H9 (cell line): ENCODE data around the gene THBS1. TPM values are rescaled to one million over a fixed set of nuclear protein-coding genes. Genes with fewer than 3 reads are reported as not detected.

Experiments used
- DNase-seq: peaks from one replicate; pipeline ENCODE4 v3.0.0-alpha.2; 2017
- H2AFZ ChIP-seq: one replicate; pipeline ENCODE4 v1.6.1; 2013; ENCODE audit warnings: mild to moderate bottlenecking, low read length, control low read depth, moderate library complexity
- H2AK5ac ChIP-seq: 2 replicates; pipeline ENCODE4 v1.6.1; 2013; ENCODE audit warnings: low read length, control low read depth, mixed read lengths; ENCODE audit not compliant: insufficient read length
- H2BK120ac ChIP-seq: one replicate; pipeline ENCODE4 v1.6.1; 2013; ENCODE audit warnings: low read depth, mild to moderate bottlenecking, low read length, control low read depth, inconsistent platforms; ENCODE audit not compliant: poor library complexity, severe bottlenecking
- H2BK12ac ChIP-seq: 2 replicates; pipeline ENCODE4 v1.6.1; 2013; ENCODE audit warnings: low read length, control low read depth, mixed read lengths, low read depth; ENCODE audit not compliant: insufficient read length
- H2BK15ac ChIP-seq: 2 replicates; pipeline ENCODE4 v1.6.1; 2013; ENCODE audit warnings: low read depth, low read length, control low read depth
- H2BK20ac ChIP-seq: one replicate; pipeline ENCODE4 v1.6.1; 2013; ENCODE audit warnings: low read depth, mild to moderate bottlenecking, low read length, control low read depth, inconsistent platforms; ENCODE audit not compliant: poor library complexity, severe bottlenecking
- H2BK5ac ChIP-seq: 2 replicates; pipeline ENCODE4 v1.6.1; 2013; ENCODE audit warnings: low read length, control low read depth, mixed read lengths; ENCODE audit not compliant: insufficient read length
- H3K14ac ChIP-seq: 2 replicates; pipeline ENCODE4 v1.6.1; 2013; ENCODE audit warnings: low read length, control low read depth; ENCODE audit not compliant: insufficient read depth
- H3K18ac ChIP-seq: 2 replicates; pipeline ENCODE4 v1.6.1; 2013; ENCODE audit warnings: low read depth, mild to moderate bottlenecking, mixed read lengths, low read length, control low read depth; ENCODE audit not compliant: insufficient read length
- H3K23ac ChIP-seq: 2 replicates; pipeline ENCODE4 v1.6.1; 2013; ENCODE audit warnings: low read length, control low read depth, mixed read lengths, low read depth; ENCODE audit not compliant: insufficient read length
- H3K23me2 ChIP-seq: 2 replicates; pipeline ENCODE4 v1.6.1; 2013; ENCODE audit warnings: low read depth, mild to moderate bottlenecking, mixed read lengths, low read length, control low read depth; ENCODE audit not compliant: insufficient read length, poor library complexity, severe bottlenecking
- H3K27ac ChIP-seq: 2 replicates; pipeline ENCODE4 v1.5.1; 2013; ENCODE audit warnings: low read length, control low read depth, mixed read lengths, low read depth; ENCODE audit not compliant: insufficient read length
- H3K27me3 ChIP-seq: 2 replicates; pipeline ENCODE4 v1.6.1; 2013; ENCODE audit warnings: low read length, control low read depth, inconsistent platforms; ENCODE audit not compliant: insufficient read depth
- H3K4ac ChIP-seq: 2 replicates; pipeline ENCODE4 v1.6.1; 2013; ENCODE audit warnings: low read depth, mild to moderate bottlenecking, control low read depth, inconsistent platforms, low read length, moderate library complexity
- H3K4me1 ChIP-seq: 2 replicates; pipeline ENCODE4 v1.6.1; 2013; ENCODE audit warnings: low read length, control low read depth, inconsistent platforms; ENCODE audit not compliant: insufficient read depth
- H3K4me2 ChIP-seq: 2 replicates; pipeline ENCODE4 v1.6.1; 2013; ENCODE audit warnings: low read length, control low read depth, mixed read lengths; ENCODE audit not compliant: insufficient read length, insufficient read depth
- H3K56ac ChIP-seq: 2 replicates; pipeline ENCODE4 v1.6.1; 2013; ENCODE audit warnings: low read depth, mild to moderate bottlenecking, mixed read lengths, low read length, control low read depth; ENCODE audit not compliant: insufficient read length
- H3K79me1 ChIP-seq: 2 replicates; pipeline ENCODE4 v1.6.1; 2013; ENCODE audit warnings: low read depth, mild to moderate bottlenecking, moderate library complexity, low read length, control low read depth, inconsistent platforms; ENCODE audit not compliant: insufficient read depth, poor library complexity, severe bottlenecking
- H3K79me2 ChIP-seq: 2 replicates; pipeline ENCODE4 v1.6.1; 2013; ENCODE audit warnings: low read length, control low read depth, inconsistent platforms; ENCODE audit not compliant: insufficient read depth
- H3K9ac ChIP-seq: 2 replicates; pipeline ENCODE4 v1.6.1; 2013; ENCODE audit warnings: low read length, control low read depth, mixed read lengths; ENCODE audit not compliant: insufficient read length; ENCODE audit errors: extremely low read depth
- H3K9me3 ChIP-seq: one replicate; pipeline ENCODE4 v1.6.1; 2013; ENCODE audit warnings: low read depth, low read length, inconsistent platforms; ENCODE audit not compliant: control insufficient read depth
- H3T11ph ChIP-seq: one replicate; pipeline ENCODE4 v1.6.1; 2013; ENCODE audit warnings: mild to moderate bottlenecking, low read length, control low read depth, inconsistent platforms
- H4K20me1 ChIP-seq: one replicate; pipeline ENCODE4 v1.6.1; 2013; ENCODE audit not compliant: control insufficient read depth, insufficient read length, insufficient read depth
- H4K5ac ChIP-seq: 2 replicates; pipeline ENCODE4 v1.6.1; 2013; ENCODE audit warnings: low read depth, mild to moderate bottlenecking, mixed read lengths, low read length, control low read depth; ENCODE audit not compliant: insufficient read length
- H4K8ac ChIP-seq: replicated peaks from 2 replicates; pipeline ENCODE4 v1.6.1; 2013; ENCODE audit warnings: low read length, control low read depth, mixed read lengths, low read depth; ENCODE audit not compliant: insufficient read length
- H4K91ac ChIP-seq: 2 replicates; pipeline ENCODE4 v1.6.1; 2013; ENCODE audit warnings: low read depth, mild to moderate bottlenecking, moderate library complexity, mixed read lengths, low read length, control low read depth; ENCODE audit not compliant: insufficient read length
- H3K27ac Mint-ChIP-seq, 3 experiments: 2 replicates in 2 of 3; 3 replicates in 1 of 3; pipeline ENCODE4 v1.8.0; 2020 to 2021; ENCODE audit warnings: mixed read lengths in 3 of 3, mild to moderate bottlenecking in 1 of 3, moderate library complexity in 1 of 3
- H3K27me3 Mint-ChIP-seq: 2 replicates; pipeline ENCODE4 v1.8.0; 2021; ENCODE audit warnings: low read depth, mild to moderate bottlenecking, moderate library complexity, mixed read lengths
- H3K36me3 Mint-ChIP-seq, 3 experiments: 2 replicates in 2 of 3; 3 replicates in 1 of 3; pipeline ENCODE4 v1.8.0; 2020 to 2021; ENCODE audit warnings: low read depth in 3 of 3, mixed read lengths in 3 of 3; ENCODE audit not compliant: insufficient read depth in 1 of 3
- H3K4me1 Mint-ChIP-seq, 2 experiments: 2 replicates each; pipeline ENCODE4 v1.8.0; 2020; ENCODE audit warnings: mixed read lengths in 2 of 2
- H3K4me3 Mint-ChIP-seq, 2 experiments: 2 replicates in 1 of 2; 3 replicates in 1 of 2; pipeline ENCODE4 v1.8.0; 2020 to 2021; ENCODE audit warnings: mild to moderate bottlenecking in 2 of 2, mixed read lengths in 2 of 2, moderate library complexity in 1 of 2
- H3K9me3 Mint-ChIP-seq, 2 experiments: 2 replicates in 1 of 2; 3 replicates in 1 of 2; pipeline ENCODE4 v1.8.0; 2020; ENCODE audit warnings: mild to moderate bottlenecking in 2 of 2, mixed read lengths in 2 of 2, moderate library complexity in 1 of 2
- CTCF ChIP-seq: fragments of 200-600 bp; sonication (generic); conservative IDR thresholded peaks from 3 replicates; pipeline ENCODE4 v1.8.0; 2021; ENCODE audit warnings: antibody characterized with exemption, mild to moderate bottlenecking
- WGBS: extraction: QIAGEN DNeasy Blood & Tissue Kit; methylation state at CpG from one replicate; pipeline ENCODE4 v1.1.7; 2013; ENCODE audit warnings: missing lambda C conversion rate, low lambda C conversion rate, mixed read lengths; ENCODE audit not compliant: insufficient read length; ENCODE audit errors: extremely low coverage; 5-methylcytosine and 5-hydroxymethylcytosine counted together
- total RNA-seq: library from RNA; stranded (reverse); gene quantifications from 2 replicates; pipeline ENCODE4 v1.2.1, GENCODE V29; 2021

The THBS1 gene
- total RNA-seq, 1 experiment from 2014 or later: 72.1 TPM

DNA sequence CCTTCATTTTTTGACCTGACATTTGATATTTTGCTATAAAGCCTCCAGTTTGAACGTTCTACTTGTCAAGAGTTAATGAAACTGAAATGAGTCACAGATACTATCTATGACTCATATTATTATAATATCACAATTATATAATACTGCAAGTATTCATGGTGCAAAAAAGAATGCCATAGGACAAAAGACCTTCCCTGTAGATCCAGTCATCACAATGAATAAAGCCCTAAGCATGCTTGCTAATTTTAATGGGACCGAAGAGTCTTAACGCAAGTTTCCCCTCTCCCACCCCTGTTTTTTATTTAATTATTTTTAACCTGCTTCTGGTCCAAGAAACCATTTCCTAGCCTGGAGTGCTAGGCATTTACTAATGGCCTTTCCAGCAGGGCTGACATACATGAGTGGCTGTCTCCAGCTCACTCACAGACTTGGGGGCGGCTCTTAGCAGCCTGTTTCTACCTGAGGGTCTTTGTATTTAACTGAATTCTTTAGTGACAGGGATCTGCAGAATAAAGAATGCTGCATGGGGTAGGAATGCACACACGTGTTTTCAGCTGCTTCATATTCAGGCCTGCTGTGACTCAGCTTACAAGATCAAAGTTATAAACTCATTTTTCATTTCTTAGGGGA lies 61.2 kb downstream of the THBS1 start:
- H3K4me2 ChIP-seq: no peak overlapping the region
- Mint-ChIP-seq H3K36me3 (no peaks in the 10 kb centered on the region), H3K4me1 (peaks cover 9 to 30% of the 10 kb centered on the region in 2 experiments), H3K9me3 (no peaks in the 10 kb centered on the region), H3K4me3 (no peak overlapping the region), H3K27ac (no peak overlapping the region), H3K27me3 (no peaks in the 10 kb centered on the region; the same call in 1 of the 2 replicates)
- H3K9me3 ChIP-seq: no peaks in the 10 kb centered on the region
- no peak overlapping the region for H3K9ac ChIP-seq
- no peak overlapping the region for H4K91ac ChIP-seq
- no peak overlapping the region for H2AK5ac ChIP-seq
- no peak overlapping the region for H2BK12ac ChIP-seq
- H4K8ac ChIP-seq: no peak overlapping the region
- no peak overlapping the region for H3K56ac ChIP-seq
- no peak overlapping the region for H3K23ac ChIP-seq
- H3K23me2 ChIP-seq: no peaks in the 10 kb centered on the region
- no CpG with 5 or more reads among the region's 5 CpGs for WGBS
- no peaks in the 10 kb centered on the region for H3K4me1 ChIP-seq
- H2BK120ac ChIP-seq: no peak overlapping the region
- H3K18ac ChIP-seq: no peak overlapping the region
- H3K27ac ChIP-seq: no peak overlapping the region
- no peak overlapping the region for H2BK15ac ChIP-seq
- H3K79me2 ChIP-seq: no peaks in the 10 kb centered on the region
- H4K5ac ChIP-seq: no peak overlapping the region
- no peaks in the 10 kb centered on the region for H4K20me1 ChIP-seq
- H3K14ac ChIP-seq: no peak overlapping the region
- no peak overlapping the region for H3T11ph ChIP-seq
- no peaks in the 10 kb centered on the region for H3K79me1 ChIP-seq
- H3K4ac ChIP-seq: no peak overlapping the region
- H2BK5ac ChIP-seq: no peak overlapping the region
- no peak for DNase-seq
- H2AFZ ChIP-seq: peak overlapping the region; percentile 54
- TF ChIP-seq CTCF: no peak
- H3K27me3 ChIP-seq: no peaks in the 10 kb centered on the region
- no peak overlapping the region for H2BK20ac ChIP-seq
